ENCODE measurements around the gene ST3GAL4.

DNA sequence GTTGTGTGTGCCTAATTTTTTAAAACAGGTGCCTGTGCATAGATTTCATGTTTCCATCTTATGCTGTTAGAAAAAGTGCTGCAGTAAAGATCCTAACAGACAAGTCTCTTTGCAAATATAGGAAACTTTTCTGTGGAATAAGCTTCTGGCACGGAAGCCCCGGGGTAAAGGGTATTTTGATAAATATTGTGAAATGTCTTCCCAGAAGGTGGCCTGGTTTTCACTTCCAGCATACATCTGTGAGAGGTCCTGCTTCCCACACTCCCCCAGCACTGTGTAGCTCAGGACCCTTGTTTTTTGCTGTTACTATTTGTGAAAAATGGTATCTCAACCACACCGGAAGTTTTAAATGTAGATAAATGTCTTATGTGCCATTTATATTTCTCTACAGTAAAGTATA is 14.5 kb downstream of the ST3GAL4 start:
- TF ChIP-seq, protein P1, sequence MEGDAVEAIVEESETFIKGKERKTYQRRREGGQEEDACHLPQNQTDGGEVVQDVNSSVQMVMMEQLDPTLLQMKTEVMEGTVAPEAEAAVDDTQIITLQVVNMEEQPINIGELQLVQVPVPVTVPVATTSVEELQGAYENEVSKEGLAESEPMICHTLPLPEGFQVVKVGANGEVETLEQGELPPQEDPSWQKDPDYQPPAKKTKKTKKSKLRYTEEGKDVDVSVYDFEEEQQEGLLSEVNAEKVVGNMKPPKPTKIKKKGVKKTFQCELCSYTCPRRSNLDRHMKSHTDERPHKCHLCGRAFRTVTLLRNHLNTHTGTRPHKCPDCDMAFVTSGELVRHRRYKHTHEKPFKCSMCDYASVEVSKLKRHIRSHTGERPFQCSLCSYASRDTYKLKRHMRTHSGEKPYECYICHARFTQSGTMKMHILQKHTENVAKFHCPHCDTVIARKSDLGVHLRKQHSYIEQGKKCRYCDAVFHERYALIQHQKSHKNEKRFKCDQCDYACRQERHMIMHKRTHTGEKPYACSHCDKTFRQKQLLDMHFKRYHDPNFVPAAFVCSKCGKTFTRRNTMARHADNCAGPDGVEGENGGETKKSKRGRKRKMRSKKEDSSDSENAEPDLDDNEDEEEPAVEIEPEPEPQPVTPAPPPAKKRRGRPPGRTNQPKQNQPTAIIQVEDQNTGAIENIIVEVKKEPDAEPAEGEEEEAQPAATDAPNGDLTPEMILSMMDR (IDR thresholded peaks at IDR 0.05) = no peak
- no peak for TF ChIP-seq ZFX (IDR thresholded peaks at IDR 0.05; ENCODE audit: borderline replicate concordance)

Measured in 22Rv1 (cell line).